DND-41 (cell line): ENCODE data around the gene FHAD1.

Source experiments
- EZH2 ChIP-seq: IDR thresholded peaks from 3 replicates; pipeline ENCODE4 v1.6.1; 2012; ENCODE audit warnings: borderline replicate concordance, low read depth, mild to moderate bottlenecking, moderate library complexity, low read length, inconsistent platforms; ENCODE audit not compliant: severe bottlenecking
- TF ChIP-seq, protein P1 (sequence below): IDR thresholded peaks from 2 replicates; pipeline ENCODE4 v1.5.1; 2012; ENCODE audit warnings: borderline replicate concordance, low read length, moderate library complexity, mild to moderate bottlenecking; ENCODE audit not compliant: poor library complexity, severe bottlenecking; ENCODE audit errors: extremely low read depth

DNA sequence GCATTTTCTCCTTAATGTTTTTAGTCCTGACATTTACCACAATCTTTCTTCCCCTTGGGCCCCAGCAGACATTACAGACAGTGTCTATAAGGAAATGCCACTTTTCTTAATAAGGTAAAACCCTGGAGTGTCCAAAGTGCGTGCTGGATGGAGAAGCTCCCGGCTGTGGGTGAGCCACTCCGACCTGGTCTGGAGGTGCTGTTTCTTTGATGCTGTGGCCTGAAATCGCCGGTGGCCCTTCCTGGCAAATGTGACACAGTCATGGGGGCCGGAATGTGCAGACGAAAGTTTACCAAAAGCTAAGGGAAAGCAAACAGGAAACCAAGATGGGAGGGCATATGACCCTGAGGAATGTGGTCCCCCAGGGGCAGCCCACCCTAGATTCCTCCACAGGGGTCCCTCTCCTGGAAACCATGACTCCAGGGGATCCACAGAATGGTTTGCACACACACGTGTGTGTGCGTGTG, 77.9 kb downstream of the FHAD1 start:
- TF ChIP-seq, protein P1, sequence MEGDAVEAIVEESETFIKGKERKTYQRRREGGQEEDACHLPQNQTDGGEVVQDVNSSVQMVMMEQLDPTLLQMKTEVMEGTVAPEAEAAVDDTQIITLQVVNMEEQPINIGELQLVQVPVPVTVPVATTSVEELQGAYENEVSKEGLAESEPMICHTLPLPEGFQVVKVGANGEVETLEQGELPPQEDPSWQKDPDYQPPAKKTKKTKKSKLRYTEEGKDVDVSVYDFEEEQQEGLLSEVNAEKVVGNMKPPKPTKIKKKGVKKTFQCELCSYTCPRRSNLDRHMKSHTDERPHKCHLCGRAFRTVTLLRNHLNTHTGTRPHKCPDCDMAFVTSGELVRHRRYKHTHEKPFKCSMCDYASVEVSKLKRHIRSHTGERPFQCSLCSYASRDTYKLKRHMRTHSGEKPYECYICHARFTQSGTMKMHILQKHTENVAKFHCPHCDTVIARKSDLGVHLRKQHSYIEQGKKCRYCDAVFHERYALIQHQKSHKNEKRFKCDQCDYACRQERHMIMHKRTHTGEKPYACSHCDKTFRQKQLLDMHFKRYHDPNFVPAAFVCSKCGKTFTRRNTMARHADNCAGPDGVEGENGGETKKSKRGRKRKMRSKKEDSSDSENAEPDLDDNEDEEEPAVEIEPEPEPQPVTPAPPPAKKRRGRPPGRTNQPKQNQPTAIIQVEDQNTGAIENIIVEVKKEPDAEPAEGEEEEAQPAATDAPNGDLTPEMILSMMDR = no peak
- no peak for TF ChIP-seq EZH2
